Activated CD4-positive, alpha-beta memory T cell treated with anti-CD3 and anti-CD28 coated beads for 36 hours (primary cell): ENCODE results near the gene WNT8A. TPM values are rescaled to one million over a fixed set of nuclear protein-coding genes. Genes with fewer than 3 reads are reported as not detected.

Experiments used
- CTCF ChIA-PET: fragments of 350-600 bp; sonication (Branson Sonifier 250); formaldehyde crosslinking; loops from one replicate; lab custom pipeline; 2021; ENCODE audit warnings: antibody characterized with exemption, inconsistent platforms; lab: Charles Lee
- POLR2A ChIA-PET: fragments of 350-600 bp; sonication (Branson Sonifier 250); formaldehyde crosslinking; loops from one replicate; lab custom pipeline; 2021; ENCODE audit warnings: antibody characterized with exemption; lab: Charles Lee
- DNase-seq: peaks from one replicate; pipeline ENCODE4 v3.0.0-alpha.2; 2020
- H3K27ac Mint-ChIP-seq: one replicate; pipeline ENCODE4 v1.8.0; 2021; ENCODE audit warnings: mixed read lengths
- H3K27me3 Mint-ChIP-seq: one replicate; pipeline ENCODE4 v1.8.0; 2021; ENCODE audit warnings: mixed read lengths
- H3K36me3 Mint-ChIP-seq: one replicate; pipeline ENCODE4 v1.8.0; 2021; ENCODE audit warnings: mixed read lengths
- H3K4me1 Mint-ChIP-seq: one replicate; pipeline ENCODE4 v1.8.0; 2021; ENCODE audit warnings: low read depth, mixed read lengths
- H3K4me3 Mint-ChIP-seq: one replicate; pipeline ENCODE4 v1.8.0; 2021; ENCODE audit warnings: mild to moderate bottlenecking, mixed read lengths
- H3K9me3 Mint-ChIP-seq: one replicate; pipeline ENCODE4 v1.8.0; 2021; ENCODE audit warnings: mixed read lengths
- intact Hi-C: fragments of 100-400 bp; cut with micrococcal nuclease; formaldehyde crosslinking; loops from one replicate; pipeline ENCODE4 v1.15.1; 2023
- total RNA-seq, 2 experiments: library from RNA; stranded (reverse); gene quantifications; one replicate each; pipeline ENCODE4 v1.2.3, GENCODE V29; 2021

Gene WNT8A
- total RNA-seq, 2 experiments from 2014 or later, result not detected

GRCh38 chr5:138093036-138093435 lies 9.2 kb downstream of the WNT8A start:
- Mint-ChIP-seq H3K9me3 (no peaks in the 10 kb centered on the region), H3K4me3 (no peak overlapping the region), H3K27ac (no peak overlapping the region), H3K4me1 (peaks cover 6% of the 10 kb centered on the region), H3K36me3 (no peaks in the 10 kb centered on the region), H3K27me3 (no peaks in the 10 kb centered on the region)
- POLR2A ChIA-PET, result no interaction called here
- no peak for DNase-seq
- CTCF ChIA-PET, result interaction anchor here (0.5 kb wide), 1 partner anchor 14 kb away, joined by 3 read pairs; no protein-coding TSS in a partner anchor
- intact Hi-C loops, result no loop called here

- peaks cover 6% of the 10 kb centered on the region for H3K4me1 Mint-ChIP-seq
- intact Hi-C loops, result no loop called here
- ChIA-PET CTCF (no interaction called here), POLR2A (no interaction called here)
- H3K27me3 Mint-ChIP-seq, result peaks cover 5% of the 10 kb centered on the region
- no peak for DNase-seq
- no peak overlapping the region for H3K4me3 Mint-ChIP-seq
- no peaks in the 10 kb centered on the region for H3K36me3 Mint-ChIP-seq
- H3K27ac Mint-ChIP-seq, result no peak overlapping the region
- H3K9me3 Mint-ChIP-seq, result no peaks in the 10 kb centered on the region
These were observed 11.5 kb downstream of the WNT8A start for GRCh38 chr5:138095100-138095907.

- no peaks in the 10 kb centered on the region for H3K36me3 Mint-ChIP-seq
- H3K4me1 Mint-ChIP-seq, result peaks cover 6% of the 10 kb centered on the region
- H3K27ac Mint-ChIP-seq, result no peak overlapping the region
- intact Hi-C loops, result no loop called here
- POLR2A ChIA-PET, result no interaction called here
- CTCF ChIA-PET, result interaction anchor here (0.5 kb wide), 1 partner anchor 59 kb away, joined by 5 read pairs; no protein-coding TSS in a partner anchor
- no peak for DNase-seq
- H3K9me3 Mint-ChIP-seq, result no peaks in the 10 kb centered on the region
- H3K27me3 Mint-ChIP-seq, result peaks cover 5% of the 10 kb centered on the region
- no peak overlapping the region for H3K4me3 Mint-ChIP-seq
These were observed 12.5 kb downstream of the WNT8A start for GRCh38 chr5:138096363-138096762.

GRCh38 chr5:138096997-138097828 lies 13.4 kb downstream of the WNT8A start:
- Mint-ChIP-seq H3K4me3 (no peak overlapping the region), H3K9me3 (no peaks in the 10 kb centered on the region), H3K36me3 (no peaks in the 10 kb centered on the region), H3K4me1 (peaks cover 6% of the 10 kb centered on the region), H3K27me3 (peaks cover 5% of the 10 kb centered on the region), H3K27ac (no peak overlapping the region)
- CTCF ChIA-PET, result interaction anchor here (0.5 kb wide), 1 partner anchor 58 kb away, joined by 5 read pairs; no protein-coding TSS in a partner anchor
- DNase-seq, result no peak
- intact Hi-C loops, result no loop called here
- POLR2A ChIA-PET, result no interaction called here

GRCh38 chr5:138102454-138103318 lies 18.9 kb downstream of the WNT8A start:
- no peak overlapping the region for H3K4me3 Mint-ChIP-seq
- no peaks in the 10 kb centered on the region for H3K9me3 Mint-ChIP-seq
- POLR2A ChIA-PET, result no interaction called here

GRCh38 chr5:138103319-138103637 lies 19.4 kb downstream of the WNT8A start:
- Mint-ChIP-seq H3K9me3 (no peaks in the 10 kb centered on the region), H3K36me3 (no peaks in the 10 kb centered on the region), H3K4me3 (no peak overlapping the region), H3K27me3 (peaks cover 5% of the 10 kb centered on the region), H3K27ac (no peak overlapping the region), H3K4me1 (no peaks in the 10 kb centered on the region)
- intact Hi-C loops, result no loop called here
- ChIA-PET POLR2A (no interaction called here), CTCF (interaction anchor here (0.6 to 1.7 kb wide), 2 partner anchors 26 to 35 kb away, joined by 3 to 6 read pairs; no protein-coding TSS in a partner anchor)
- no peak for DNase-seq

More at GRCh38 chr5:138102454-138103318, 18.9 kb downstream of the WNT8A start:
- H3K36me3 Mint-ChIP-seq, result no peaks in the 10 kb centered on the region
- H3K4me1 Mint-ChIP-seq, result no peaks in the 10 kb centered on the region
- DNase-seq, result no peak
- intact Hi-C loops, result no loop called here
- H3K27me3 Mint-ChIP-seq, result peaks cover 5% of the 10 kb centered on the region
- H3K27ac Mint-ChIP-seq, result no peak overlapping the region
- CTCF ChIA-PET, result interaction anchor here (0.6 to 1.7 kb wide), 4 partner anchors 25 to 35 kb away, joined by 3 to 6 read pairs (median 4); no protein-coding TSS in a partner anchor

- CTCF ChIA-PET, result no interaction called here
- H3K36me3 Mint-ChIP-seq, result no peaks in the 10 kb centered on the region
These were observed 21.9 kb downstream of the WNT8A start for GRCh38 chr5:138105709-138106108.

GRCh38 chr5:138107213-138107612 lies 23.4 kb downstream of the WNT8A start:
- POLR2A ChIA-PET, result no interaction called here
- no peaks in the 10 kb centered on the region for H3K36me3 Mint-ChIP-seq
- DNase-seq, result no peak
- H3K27ac Mint-ChIP-seq, result no peak overlapping the region
- no peaks in the 10 kb centered on the region for H3K9me3 Mint-ChIP-seq
- CTCF ChIA-PET, result interaction anchor here (0.7 to 1.2 kb wide), 2 partner anchors 14 to 26 kb away, joined by 3 read pairs; no protein-coding TSS in a partner anchor
- no peaks in the 10 kb centered on the region for H3K27me3 Mint-ChIP-seq
- intact Hi-C loops, result no loop called here
- H3K4me1 Mint-ChIP-seq, result no peaks in the 10 kb centered on the region
- H3K4me3 Mint-ChIP-seq, result no peak overlapping the region

More at GRCh38 chr5:138105709-138106108, 21.9 kb downstream of the WNT8A start:
- Mint-ChIP-seq H3K27me3 (no peaks in the 10 kb centered on the region), H3K4me1 (no peaks in the 10 kb centered on the region), H3K9me3 (no peaks in the 10 kb centered on the region), H3K27ac (no peak overlapping the region), H3K4me3 (no peak overlapping the region)
- DNase-seq, result no peak
- POLR2A ChIA-PET, result no interaction called here
- intact Hi-C loops, result no loop called here

GRCh38 chr5:138109463-138110265 lies 25.8 kb downstream of the WNT8A start:
- Mint-ChIP-seq H3K4me1 (no peaks in the 10 kb centered on the region), H3K4me3 (no peak overlapping the region), H3K27ac (no peak overlapping the region), H3K27me3 (no peaks in the 10 kb centered on the region), H3K9me3 (no peaks in the 10 kb centered on the region), H3K36me3 (no peaks in the 10 kb centered on the region)
- intact Hi-C loops, result no loop called here
- ChIA-PET POLR2A (no interaction called here), CTCF (interaction anchor here (1.6 kb wide), 1 partner anchor 9 kb away, joined by 3 read pairs; no protein-coding TSS in a partner anchor)
- DNase-seq, result no peak

GRCh38 chr5:138110266-138110963 lies 26.6 kb downstream of the WNT8A start:
- H3K36me3 Mint-ChIP-seq, result no peaks in the 10 kb centered on the region
- ChIA-PET CTCF (interaction anchor here (1.6 kb wide), 1 partner anchor 8 kb away, joined by 3 read pairs; no protein-coding TSS in a partner anchor), POLR2A (no interaction called here)

More at GRCh38 chr5:138110266-138110963, 26.6 kb downstream of the WNT8A start:
- Mint-ChIP-seq H3K27ac (no peak overlapping the region), H3K4me3 (no peak overlapping the region), H3K4me1 (no peaks in the 10 kb centered on the region), H3K27me3 (no peaks in the 10 kb centered on the region), H3K9me3 (no peaks in the 10 kb centered on the region)
- intact Hi-C loops, result no loop called here
- no peak for DNase-seq
